Umbilical cord (tissue), 2 donors: ENCODE measurements around the gene NLRC5. TPM values are rescaled to one million over a fixed set of nuclear protein-coding genes. Genes with fewer than 3 reads are reported as not detected.
A peak's percentile ranks its signal among the peaks of the same experiment; 100 is the strongest.

Source experiments
- DNase-seq: peaks from one replicate; pipeline ENCODE4 v3.0.0-alpha.2; 2015; ENCODE audit warnings: low spot score
- total RNA-seq: library from RNA; depleted of rRNA; stranded (reverse); fragments of >200 nt; gene quantifications from one replicate; pipeline ENCODE4 v1.2.3, GENCODE V29; 2014; ENCODE audit warnings: low replicate concordance; ENCODE audit not compliant: insufficient read depth

Gene NLRC5
- total RNA-seq, 1 donor from 2014 or later, result 15.9 TPM

GRCh38 chr16:57022445-57022844, 33.1 kb downstream of the NLRC5 start:
- no peak for DNase-seq

- DNase-seq, result no peak
Observed at GRCh38 chr16:57023541-57024249, 34.3 kb downstream of the NLRC5 start.

- DNase-seq, result no peak
Observed at GRCh38 chr16:57024894-57025680, 35.7 kb downstream of the NLRC5 start.

- no peak for DNase-seq
Observed at GRCh38 chr16:57025941-57026777, 36.8 kb downstream of the NLRC5 start.

- no peak for DNase-seq
Observed at GRCh38 chr16:57026778-57027062, 37.4 kb downstream of the NLRC5 start.

- DNase-seq, result no peak
Observed at GRCh38 chr16:57027067-57027466, 37.7 kb downstream of the NLRC5 start.

- DNase-seq, result no peak
Observed at GRCh38 chr16:57028086-57028485, 38.7 kb downstream of the NLRC5 start.

- DNase-seq, result no peak
Observed at GRCh38 chr16:57029161-57030160, 40.1 kb downstream of the NLRC5 start.

GRCh38 chr16:57030346-57030902, 41.1 kb downstream of the NLRC5 start:
- no peak for DNase-seq

GRCh38 chr16:57031156-57031555, 41.8 kb downstream of the NLRC5 start:
- DNase-seq, result no peak

- DNase-seq, result no peak
Observed at GRCh38 chr16:57032346-57032745, 43.0 kb downstream of the NLRC5 start.

- DNase-seq, result no peak
Observed at GRCh38 chr16:57032931-57033330, 43.6 kb downstream of the NLRC5 start.

GRCh38 chr16:57036315-57036714, 47.0 kb downstream of the NLRC5 start:
- no peak for DNase-seq

GRCh38 chr16:57036945-57037344, 47.6 kb downstream of the NLRC5 start:
- no peak for DNase-seq

GRCh38 chr16:57038166-57038565, 48.8 kb downstream of the NLRC5 start:
- peak; percentile 77 for DNase-seq

- DNase-seq, result peak; percentile 91
Observed at GRCh38 chr16:57039148-57039812, 49.9 kb downstream of the NLRC5 start.

- no peak for DNase-seq
Observed at GRCh38 chr16:57041182-57042156, 52.1 kb downstream of the NLRC5 start.

GRCh38 chr16:57042157-57043111, 53.1 kb downstream of the NLRC5 start:
- DNase-seq, result no peak
